ENCODE results near the gene OXSR1.

Gene OXSR1

GRCh38 chr3:38141173-38141951 is 24.0 kb upstream of the OXSR1 start:
- no peak for DNase-seq (ENCODE audit: low spot score)
- TF ChIP-seq CTCF (IDR thresholded peaks at IDR 0.05; ENCODE audit: extremely low read depth, missing control alignments): no peak

- no peak for DNase-seq (ENCODE audit: low spot score)
- no peak for TF ChIP-seq CTCF (IDR thresholded peaks at IDR 0.05; ENCODE audit: extremely low read depth, missing control alignments)
Observed at GRCh38 chr3:38141952-38142273, 23.4 kb upstream of the OXSR1 start.

DNA sequence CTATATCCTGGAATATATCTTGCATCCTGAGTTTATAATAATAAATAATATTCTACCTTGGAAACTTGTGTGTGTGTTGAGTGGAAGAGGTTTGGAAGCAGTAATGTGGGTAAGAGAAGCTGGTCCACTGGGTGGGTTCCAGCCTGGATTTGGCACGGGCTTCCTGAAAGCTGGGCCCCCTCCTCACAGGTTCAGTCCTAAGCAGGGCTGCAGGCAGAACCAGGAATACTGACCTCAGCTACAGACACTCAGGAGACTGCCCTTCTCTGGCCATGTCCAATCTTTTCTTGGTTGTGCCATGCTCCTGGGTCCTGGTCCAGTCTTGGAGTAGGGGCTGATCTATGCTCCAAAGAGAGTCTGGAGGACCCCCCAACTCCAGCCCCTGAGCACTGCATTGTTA is 22.4 kb upstream of the OXSR1 start:
- TF ChIP-seq CTCF (IDR thresholded peaks at IDR 0.05; ENCODE audit: extremely low read depth, missing control alignments): no peak
- DNase-seq (ENCODE audit: low spot score): no peak

- no peak for DNase-seq (ENCODE audit: low spot score)
- no peak for TF ChIP-seq CTCF (IDR thresholded peaks at IDR 0.05; ENCODE audit: extremely low read depth, missing control alignments)
Observed at GRCh38 chr3:38143511-38143910, 21.8 kb upstream of the OXSR1 start.

- no peak for TF ChIP-seq CTCF (IDR thresholded peaks at IDR 0.05; ENCODE audit: extremely low read depth, missing control alignments)
- DNase-seq (ENCODE audit: low spot score): no peak
Observed at GRCh38 chr3:38146504-38146903, 18.8 kb upstream of the OXSR1 start.

DNA sequence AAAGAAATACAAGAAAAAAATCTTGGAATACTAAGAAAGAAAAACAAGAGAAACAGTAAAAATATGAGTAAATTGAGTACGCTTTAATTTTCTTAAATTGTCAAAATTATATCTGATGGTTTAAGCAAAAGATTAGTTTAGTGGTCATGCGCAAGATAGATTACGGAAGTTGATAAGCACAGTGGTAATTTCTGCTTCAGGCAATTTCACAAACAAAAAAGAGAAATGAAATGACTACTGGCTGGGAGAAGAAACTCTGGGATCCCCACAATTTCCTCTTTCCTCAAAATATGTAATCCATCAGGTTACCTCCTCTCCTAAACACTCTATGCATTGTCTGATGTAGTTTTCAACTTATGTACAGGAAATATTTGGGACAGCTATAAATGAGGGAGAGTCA is 17.9 kb upstream of the OXSR1 start:
- no peak for TF ChIP-seq CTCF (IDR thresholded peaks at IDR 0.05; ENCODE audit: extremely low read depth, missing control alignments)
- DNase-seq (ENCODE audit: low spot score): no peak

DNA sequence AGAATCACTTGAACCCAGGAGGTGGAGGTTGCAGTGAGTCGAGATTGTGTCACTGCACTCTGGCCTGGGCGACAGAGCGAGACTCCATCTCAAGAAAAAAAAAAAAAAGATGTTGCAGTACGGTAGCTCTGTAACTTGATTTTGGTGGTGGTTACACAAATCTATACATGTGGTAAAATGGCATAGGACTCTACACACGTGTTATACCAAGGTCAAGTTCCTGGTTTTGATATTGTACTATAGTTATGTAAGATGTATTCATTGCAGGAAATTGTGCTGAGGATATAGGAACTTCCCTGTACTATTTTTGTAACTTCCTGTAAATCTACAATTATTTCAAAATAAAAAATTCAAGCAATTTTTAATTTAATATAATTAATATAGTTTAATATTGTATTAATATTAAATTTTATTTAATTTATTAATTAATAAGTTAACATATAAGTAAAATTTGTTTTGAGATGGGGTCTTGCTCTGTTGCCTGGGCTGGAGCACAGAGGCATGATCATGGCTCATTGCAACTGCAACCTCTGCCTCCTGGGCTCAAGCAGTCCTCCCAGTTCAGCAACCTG is 16.9 kb upstream of the OXSR1 start:
- no peak for TF ChIP-seq CTCF (IDR thresholded peaks at IDR 0.05; ENCODE audit: extremely low read depth, missing control alignments)
- DNase-seq (ENCODE audit: low spot score): no peak
